ENCODE results near the gene RALGAPB.
A peak's percentile ranks its signal among the peaks of the same experiment; 100 is the strongest.

DNA sequence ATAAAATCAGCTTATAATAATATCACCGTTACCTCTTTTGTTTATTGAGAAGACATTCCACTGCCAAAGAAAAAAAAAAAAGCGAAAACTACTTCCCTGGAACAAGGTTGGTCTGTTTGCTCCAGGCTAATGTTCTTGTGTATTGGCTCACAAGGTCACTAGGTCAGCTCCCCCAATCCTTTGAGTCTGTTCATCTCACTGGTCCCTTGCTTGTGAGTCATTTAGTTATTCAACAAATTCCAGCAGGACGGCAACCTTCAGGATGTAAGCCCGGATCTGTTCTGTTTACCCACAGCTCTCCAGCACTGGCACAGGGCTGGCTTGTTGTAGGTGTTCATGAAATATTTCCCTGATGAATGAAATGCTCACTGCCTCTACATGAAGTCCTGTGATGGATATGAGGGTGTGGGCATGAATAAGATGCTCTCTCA is 132.2 kb downstream of the RALGAPB start:
- TF ChIP-seq, protein P1, sequence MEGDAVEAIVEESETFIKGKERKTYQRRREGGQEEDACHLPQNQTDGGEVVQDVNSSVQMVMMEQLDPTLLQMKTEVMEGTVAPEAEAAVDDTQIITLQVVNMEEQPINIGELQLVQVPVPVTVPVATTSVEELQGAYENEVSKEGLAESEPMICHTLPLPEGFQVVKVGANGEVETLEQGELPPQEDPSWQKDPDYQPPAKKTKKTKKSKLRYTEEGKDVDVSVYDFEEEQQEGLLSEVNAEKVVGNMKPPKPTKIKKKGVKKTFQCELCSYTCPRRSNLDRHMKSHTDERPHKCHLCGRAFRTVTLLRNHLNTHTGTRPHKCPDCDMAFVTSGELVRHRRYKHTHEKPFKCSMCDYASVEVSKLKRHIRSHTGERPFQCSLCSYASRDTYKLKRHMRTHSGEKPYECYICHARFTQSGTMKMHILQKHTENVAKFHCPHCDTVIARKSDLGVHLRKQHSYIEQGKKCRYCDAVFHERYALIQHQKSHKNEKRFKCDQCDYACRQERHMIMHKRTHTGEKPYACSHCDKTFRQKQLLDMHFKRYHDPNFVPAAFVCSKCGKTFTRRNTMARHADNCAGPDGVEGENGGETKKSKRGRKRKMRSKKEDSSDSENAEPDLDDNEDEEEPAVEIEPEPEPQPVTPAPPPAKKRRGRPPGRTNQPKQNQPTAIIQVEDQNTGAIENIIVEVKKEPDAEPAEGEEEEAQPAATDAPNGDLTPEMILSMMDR (IDR thresholded peaks at IDR 0.05), result no peak
- no peak for TF ChIP-seq POLR2A (IDR thresholded peaks at IDR 0.05)
- TF ChIP-seq POLR2AphosphoS5 (IDR thresholded peaks at IDR 0.05), result peak; percentile 84
